MV-4-11 (cell line): ENCODE data around the gene KIF26A.
"Not testable (repeated sequence)": the region's sequence is repeated elsewhere in the genome, so short reads cannot be mapped to it uniquely, and the experiment has no call there.

Source experiments
- DNase-seq: peaks from one replicate; lab custom pipeline; 2025; lab: John Stamatoyannopoulos, UW

KIF26A gene

GRCh38 chr14:104222396-104223036 lies 84.1 kb downstream of the KIF26A start:
- DNase-seq: no peak

DNA sequence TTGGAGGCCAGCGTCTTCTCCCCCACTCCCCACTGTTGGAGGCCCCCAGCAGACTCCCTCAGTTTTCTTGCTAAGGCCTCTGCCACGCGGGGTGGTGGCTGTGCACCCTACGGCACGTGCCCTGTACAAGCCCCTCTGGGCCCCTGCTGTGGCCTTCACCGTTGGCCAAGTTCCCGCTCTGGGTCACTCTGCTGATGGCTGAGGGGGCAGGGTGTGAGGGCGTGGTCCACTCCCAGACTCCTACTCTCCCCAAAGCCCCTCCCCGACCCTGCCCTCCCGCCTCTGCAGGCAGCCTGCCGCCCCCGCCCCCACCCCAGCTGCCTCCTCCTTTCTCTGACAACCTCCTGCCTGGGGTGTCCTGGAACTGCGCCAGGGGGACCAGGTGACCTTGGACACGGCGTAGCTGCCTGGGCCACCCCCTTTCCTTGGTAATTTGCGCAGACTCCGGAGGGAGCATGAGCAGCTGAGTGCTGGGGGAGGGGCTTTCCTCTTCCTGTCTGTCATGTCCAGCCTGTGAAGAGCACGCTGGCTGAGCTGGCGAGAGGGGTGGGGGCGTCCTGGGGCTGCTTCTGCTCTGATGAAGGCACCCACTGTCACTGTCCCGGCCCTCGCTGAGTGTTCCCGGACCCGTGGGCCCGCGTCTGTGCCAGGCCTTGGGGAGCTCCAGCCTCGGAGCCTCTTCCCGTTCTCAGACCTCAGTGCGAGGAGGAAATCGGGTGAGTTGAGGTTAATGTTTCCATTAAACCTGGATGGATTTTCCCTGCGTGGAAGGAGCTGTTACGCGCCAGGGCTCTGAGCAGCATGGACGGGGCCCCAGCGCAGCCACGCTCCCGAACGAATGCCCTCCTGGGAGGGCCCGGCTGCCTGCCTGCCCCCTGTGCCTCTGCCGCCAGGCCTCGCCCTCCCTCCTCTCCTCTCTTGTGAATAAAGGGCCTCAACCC lies 85.0 kb downstream of the KIF26A start:
- DNase-seq: no peak

DNA sequence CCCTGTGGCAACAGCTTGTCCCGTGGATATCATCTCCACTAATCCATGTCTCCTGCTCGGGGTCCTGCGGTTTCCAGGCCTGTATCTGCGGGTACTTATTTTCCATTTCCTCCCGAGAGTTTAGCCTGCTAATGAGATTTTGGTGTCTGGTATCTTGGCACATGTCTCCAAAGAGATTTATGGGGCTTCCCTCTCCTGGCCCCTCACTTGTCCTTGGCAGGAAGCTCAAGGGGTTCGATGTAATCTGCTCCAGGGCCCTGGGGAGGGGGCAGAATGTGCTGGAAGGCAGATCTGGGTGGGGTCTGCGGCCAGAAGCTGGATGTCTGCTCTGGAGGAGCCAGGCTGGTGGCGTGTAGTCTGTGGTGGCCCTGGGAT lies 85.7 kb downstream of the KIF26A start:
- DNase-seq: no peak

- DNase-seq: no peak
Measured at GRCh38 chr14:104224506-104225277, 86.3 kb downstream of the KIF26A start.

GRCh38 chr14:104225278-104226190 lies 87.1 kb downstream of the KIF26A start:
- DNase-seq: not testable (repeated sequence)

- no peak for DNase-seq
Measured at GRCh38 chr14:104226421-104227383, 88.3 kb downstream of the KIF26A start.

DNA sequence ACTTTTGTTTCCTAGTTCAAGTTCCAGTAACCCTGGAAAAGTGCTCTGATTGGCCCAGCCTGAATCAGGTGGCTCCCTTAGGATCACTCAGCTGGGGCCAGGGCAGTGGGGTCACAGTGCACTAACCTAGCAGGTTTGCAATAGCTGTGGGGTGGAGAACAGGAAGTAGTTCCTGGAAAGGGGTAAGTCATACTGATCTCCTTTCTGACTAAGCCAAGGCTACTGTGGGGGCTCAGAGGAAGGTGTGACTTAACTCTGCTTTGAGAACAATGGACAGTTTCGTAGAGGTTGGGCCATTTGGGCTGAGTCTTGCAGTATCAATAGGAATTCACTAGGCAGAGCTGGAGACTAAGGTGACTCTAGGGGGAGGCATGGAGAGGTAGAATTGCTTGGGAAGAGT lies 89.4 kb downstream of the KIF26A start:
- no peak for DNase-seq

GRCh38 chr14:104228221-104228620 lies 89.8 kb downstream of the KIF26A start:
- no peak for DNase-seq

GRCh38 chr14:104228716-104229533 lies 90.5 kb downstream of the KIF26A start:
- no peak for DNase-seq

- DNase-seq: no peak
Measured at GRCh38 chr14:104229534-104230055, 91.2 kb downstream of the KIF26A start.

DNA sequence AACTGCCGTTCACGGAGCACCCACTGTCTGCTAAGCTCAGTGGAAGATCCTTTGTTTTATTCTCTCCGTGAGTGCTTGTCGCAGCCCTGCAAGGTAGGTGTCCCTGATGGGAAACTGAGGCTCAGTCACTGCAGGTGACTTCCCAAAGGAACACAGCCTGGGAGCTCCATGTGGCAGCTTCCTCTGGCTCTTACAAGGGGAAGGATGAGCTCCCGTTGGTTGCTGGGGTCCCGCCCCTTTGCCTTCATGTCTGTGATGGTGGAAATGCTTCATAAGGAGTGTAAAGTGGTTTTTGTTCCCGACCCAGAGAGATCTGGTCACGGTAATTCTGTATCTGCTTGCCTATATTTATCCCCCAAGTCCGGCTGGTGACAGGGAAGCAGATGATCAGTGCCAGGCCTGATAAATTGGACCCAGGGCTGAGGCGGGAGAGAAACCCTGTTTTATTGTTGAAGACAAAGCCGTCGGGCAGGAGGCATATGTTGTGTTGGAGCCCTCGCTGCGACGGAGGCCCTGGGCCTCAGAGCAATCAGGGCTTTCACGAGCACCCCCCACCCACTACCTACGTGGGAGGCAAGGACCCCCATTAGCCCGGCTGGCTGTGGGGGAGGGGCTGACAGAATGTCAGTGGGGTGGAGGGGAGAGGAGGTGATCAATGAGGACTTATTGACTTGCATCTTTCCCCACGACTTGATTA lies 91.9 kb downstream of the KIF26A start:
- no peak for DNase-seq
